ENCODE results near the gene ZMPSTE24. TPM values are rescaled to one million over a fixed set of nuclear protein-coding genes. Genes with fewer than 3 reads are reported as not detected.
"Not testable (repeated sequence)": the region's sequence is repeated elsewhere in the genome, so short reads cannot be mapped to it uniquely, and the experiment has no call there.

ZMPSTE24 gene
- 60.9 and 68.8 TPM in 2 replicates for total RNA-seq
- polyA plus RNA-seq = 67.6 and 70.5 TPM in 2 replicates
- polyA plus RNA-seq (2012) = 44.6 and 46.6 TPM in 2 replicates
- 5.3 and 6.9 TPM in 2 replicates for polyA minus RNA-seq (ENCODE audit: low replicate concordance)

DNA sequence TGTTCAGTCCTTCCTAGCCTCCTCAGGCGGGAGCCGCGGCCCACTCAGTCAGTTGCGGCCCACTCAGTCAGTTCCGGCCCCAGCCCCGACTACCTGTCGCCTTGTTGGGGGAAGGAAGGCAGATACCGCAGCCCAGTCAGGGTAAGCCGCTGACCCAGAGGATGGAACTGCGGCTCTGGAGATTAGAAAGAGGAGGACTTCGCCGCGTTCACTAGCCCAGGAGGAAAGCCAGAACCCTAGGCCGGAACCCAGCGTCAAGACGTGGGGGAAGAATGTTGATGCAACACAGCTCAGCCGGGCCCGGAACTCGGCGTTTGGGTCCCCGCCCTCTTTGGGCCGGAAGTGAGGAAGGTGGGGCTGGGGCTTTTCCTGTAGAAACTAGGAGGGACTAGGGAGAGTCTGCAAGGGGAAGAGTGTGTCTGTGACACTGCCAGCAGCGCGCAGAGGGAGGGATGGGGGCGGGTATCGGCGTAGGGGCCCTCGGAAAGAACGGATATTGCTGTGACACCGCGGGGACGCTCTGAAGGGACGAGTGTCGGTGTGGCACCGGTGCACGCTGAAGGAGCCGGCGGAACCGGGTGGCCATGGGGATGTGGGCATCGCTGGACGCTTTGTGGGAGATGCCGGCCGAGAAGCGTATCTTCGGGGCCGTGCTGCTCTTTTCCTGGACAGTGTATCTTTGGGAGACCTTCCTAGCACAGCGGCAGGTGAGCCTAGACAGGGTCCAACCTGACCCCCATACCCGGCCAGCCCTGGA, at the start of gene ZMPSTE24:
ZMPSTE24 (plus strand) TSS at position 549 of the 757 bp plus-strand sequence; CDS start at position 585, 36 bp downstream.
- Histone ChIP-seq H3K79me2 (ENCODE audit: control insufficient read depth, insufficient read depth, low read length) (peaks cover 44% of the 10 kb centered on the region), H3K36me3 (ENCODE audit: control insufficient read depth, insufficient read depth, low read length) (peaks cover 3% of the 10 kb centered on the region), H2AFZ (ENCODE audit: low read length) (peak within 1 kb of the TSS; percentile 96), H3K4me2 (ENCODE audit: extremely low read depth, insufficient read depth, low read length) (peak within 1 kb of the TSS; percentile 94), H3K4me1 (ENCODE audit: control insufficient read depth, extremely low read depth, insufficient read depth, low read length) (peaks cover 2% of the 10 kb centered on the region), H4K20me1 (ENCODE audit: control insufficient read depth, extremely low read depth, insufficient read depth, low read length) (no peaks in the 10 kb centered on the region), H3K27ac (ENCODE audit: insufficient read depth, low read length) (peak within 1 kb of the TSS; percentile 100), H3K9ac (ENCODE audit: insufficient read depth, low read length) (peak within 1 kb of the TSS; percentile 99), H3K4me3 (replicated peaks in 1 of 4; ENCODE audit: control extremely low read depth in 1 of 4, insufficient read depth in 1 of 4, low read depth in 3 of 4, low read length in 4 of 4) (peak within 1 kb of the TSS; percentile 95 to 100 (median 98)), H3K27me3 (ENCODE audit: control insufficient read depth, insufficient read depth, low read length) (no peaks in the 10 kb centered on the region), H3K9me3 (ENCODE audit: control insufficient read depth, insufficient read depth, low read depth, low read length) (no peaks in the 10 kb centered on the region)
- DNase-seq (ENCODE audit: low read depth in 2 of 2) = peak; percentile 99
- TF ChIP-seq, protein P1, sequence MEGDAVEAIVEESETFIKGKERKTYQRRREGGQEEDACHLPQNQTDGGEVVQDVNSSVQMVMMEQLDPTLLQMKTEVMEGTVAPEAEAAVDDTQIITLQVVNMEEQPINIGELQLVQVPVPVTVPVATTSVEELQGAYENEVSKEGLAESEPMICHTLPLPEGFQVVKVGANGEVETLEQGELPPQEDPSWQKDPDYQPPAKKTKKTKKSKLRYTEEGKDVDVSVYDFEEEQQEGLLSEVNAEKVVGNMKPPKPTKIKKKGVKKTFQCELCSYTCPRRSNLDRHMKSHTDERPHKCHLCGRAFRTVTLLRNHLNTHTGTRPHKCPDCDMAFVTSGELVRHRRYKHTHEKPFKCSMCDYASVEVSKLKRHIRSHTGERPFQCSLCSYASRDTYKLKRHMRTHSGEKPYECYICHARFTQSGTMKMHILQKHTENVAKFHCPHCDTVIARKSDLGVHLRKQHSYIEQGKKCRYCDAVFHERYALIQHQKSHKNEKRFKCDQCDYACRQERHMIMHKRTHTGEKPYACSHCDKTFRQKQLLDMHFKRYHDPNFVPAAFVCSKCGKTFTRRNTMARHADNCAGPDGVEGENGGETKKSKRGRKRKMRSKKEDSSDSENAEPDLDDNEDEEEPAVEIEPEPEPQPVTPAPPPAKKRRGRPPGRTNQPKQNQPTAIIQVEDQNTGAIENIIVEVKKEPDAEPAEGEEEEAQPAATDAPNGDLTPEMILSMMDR (conservative IDR thresholded peaks at IDR 0.05 in 1 of 2, IDR thresholded peaks at IDR 0.05 in 1 of 2; ENCODE audit: low read depth in 1 of 2, low read length in 2 of 2) = no peak
- TF ChIP-seq EZH2 (IDR thresholded peaks at IDR 0.05; ENCODE audit: low read length, missing control alignments) = no peak

DNA sequence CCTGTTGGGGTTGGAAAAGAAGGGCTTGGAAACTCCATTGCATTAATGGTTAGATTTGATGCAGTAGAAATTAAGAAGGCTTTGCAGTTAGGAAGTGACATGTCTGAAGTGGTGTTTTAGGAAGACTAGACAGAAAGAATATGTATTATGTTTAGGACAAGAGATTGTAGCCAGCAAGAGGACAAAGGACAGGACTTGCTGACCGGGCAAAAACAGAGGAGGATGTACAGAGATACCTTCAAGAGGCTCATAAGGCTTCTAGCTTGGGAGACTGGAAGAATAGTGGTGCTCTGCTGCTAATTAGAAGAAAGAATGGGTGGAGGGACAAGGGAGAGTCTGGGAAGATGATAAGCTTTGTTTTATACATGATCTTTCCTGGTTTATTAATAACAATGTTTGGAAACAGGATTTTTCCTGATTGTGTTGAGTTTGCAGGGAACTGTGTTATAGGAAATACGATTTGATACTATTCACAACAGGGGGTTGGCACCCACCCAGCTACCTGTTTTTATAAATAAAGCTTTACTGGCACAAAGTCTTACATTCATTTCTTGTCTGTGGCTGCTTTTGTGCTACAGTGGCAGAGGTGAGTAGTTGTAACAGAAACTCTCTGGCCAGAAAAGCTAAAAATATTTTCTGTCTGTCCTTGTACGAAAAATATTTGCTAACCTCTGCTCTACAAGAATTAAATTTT, 47.4 kb upstream of the ZMPSTE24 start:
- H3K4me3 ChIP-seq (replicated peaks in 1 of 4; ENCODE audit: control extremely low read depth in 1 of 4, insufficient read depth in 1 of 4, low read depth in 3 of 4, low read length in 4 of 4) = no peak overlapping the region
- no peak overlapping the region for H3K4me2 ChIP-seq (ENCODE audit: extremely low read depth, insufficient read depth, low read length)
- TF ChIP-seq, protein P1 (conservative IDR thresholded peaks at IDR 0.05 in 1 of 2, IDR thresholded peaks at IDR 0.05 in 1 of 2; ENCODE audit: low read depth in 1 of 2, low read length in 2 of 2) = no peak
- no peak for TF ChIP-seq EZH2 (IDR thresholded peaks at IDR 0.05; ENCODE audit: low read length, missing control alignments)
- H3K27ac ChIP-seq (ENCODE audit: insufficient read depth, low read length) = no peak overlapping the region
- H2AFZ ChIP-seq (ENCODE audit: low read length) = no peak overlapping the region
- no peaks in the 10 kb centered on the region for H4K20me1 ChIP-seq (ENCODE audit: control insufficient read depth, extremely low read depth, insufficient read depth, low read length)
- no peaks in the 10 kb centered on the region for H3K27me3 ChIP-seq (ENCODE audit: control insufficient read depth, insufficient read depth, low read length)
- DNase-seq (ENCODE audit: low read depth in 2 of 2) = no peak
- no peak overlapping the region for H3K9ac ChIP-seq (ENCODE audit: insufficient read depth, low read length)
- H3K4me1 ChIP-seq (ENCODE audit: control insufficient read depth, extremely low read depth, insufficient read depth, low read length) = no peaks in the 10 kb centered on the region
- no peaks in the 10 kb centered on the region for H3K79me2 ChIP-seq (ENCODE audit: control insufficient read depth, insufficient read depth, low read length)
- H3K9me3 ChIP-seq (ENCODE audit: control insufficient read depth, insufficient read depth, low read depth, low read length) = no peaks in the 10 kb centered on the region
- no peaks in the 10 kb centered on the region for H3K36me3 ChIP-seq (ENCODE audit: control insufficient read depth, insufficient read depth, low read length)

DNA sequence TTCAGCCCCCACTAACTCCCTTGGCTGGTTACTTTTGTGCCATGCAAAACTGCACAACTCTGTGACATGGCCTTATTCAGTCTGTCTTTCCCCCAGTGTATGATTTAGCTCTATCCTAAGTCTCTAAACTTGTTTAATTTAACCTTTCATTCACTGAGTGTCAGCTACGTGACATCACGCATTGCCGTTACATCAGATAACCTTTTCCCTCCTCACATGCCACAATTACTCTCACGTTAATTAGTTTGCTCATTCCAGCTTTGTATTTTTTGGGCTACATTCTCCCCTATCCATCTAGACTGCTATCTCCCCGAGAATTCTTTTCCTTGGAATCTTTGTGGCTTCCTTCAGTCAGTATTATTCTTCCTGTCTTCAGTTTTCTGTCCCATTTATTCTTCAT, 39.7 kb upstream of the ZMPSTE24 start:
- Histone ChIP-seq H3K79me2 (ENCODE audit: control insufficient read depth, insufficient read depth, low read length) (no peaks in the 10 kb centered on the region), H3K9me3 (ENCODE audit: control insufficient read depth, insufficient read depth, low read depth, low read length) (no peaks in the 10 kb centered on the region)
- TF ChIP-seq, protein P1 (conservative IDR thresholded peaks at IDR 0.05 in 1 of 2, IDR thresholded peaks at IDR 0.05 in 1 of 2; ENCODE audit: low read depth in 1 of 2, low read length in 2 of 2) = no peak
- TF ChIP-seq EZH2 (IDR thresholded peaks at IDR 0.05; ENCODE audit: low read length, missing control alignments) = no peak

DNA sequence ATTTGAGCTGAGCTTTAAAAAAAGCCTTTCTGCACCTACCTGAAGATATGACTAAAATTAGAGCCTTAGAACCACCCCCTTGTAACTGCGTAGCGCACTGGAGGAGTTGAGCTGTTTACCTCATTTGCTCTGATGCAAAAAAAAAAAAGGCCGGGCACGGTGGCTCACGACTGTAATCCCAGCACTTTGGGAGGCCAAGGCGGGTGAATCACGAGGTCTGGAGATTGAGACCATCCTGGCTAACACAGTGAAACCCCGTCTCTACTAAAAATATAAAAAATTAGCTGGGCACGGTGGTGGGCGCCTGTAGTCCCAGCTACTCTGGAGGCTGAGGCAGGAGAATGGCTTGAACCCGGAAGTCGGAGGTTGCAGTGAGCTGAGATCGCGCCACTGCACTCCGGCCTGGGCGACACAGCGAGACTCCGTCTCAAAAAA, 36.5 kb upstream of the ZMPSTE24 start:
- not testable (repeated sequence) for H3K9me3 ChIP-seq (ENCODE audit: control insufficient read depth, insufficient read depth, low read depth, low read length); H3K36me3 ChIP-seq (ENCODE audit: control insufficient read depth, insufficient read depth, low read length); H3K4me2 ChIP-seq (ENCODE audit: extremely low read depth, insufficient read depth, low read length); H3K9ac ChIP-seq (ENCODE audit: insufficient read depth, low read length); H3K79me2 ChIP-seq (ENCODE audit: control insufficient read depth, insufficient read depth, low read length); H3K27ac ChIP-seq (ENCODE audit: insufficient read depth, low read length); H3K4me3 ChIP-seq (replicated peaks in 1 of 4; ENCODE audit: control extremely low read depth in 1 of 4, insufficient read depth in 1 of 4, low read depth in 3 of 4, low read length in 4 of 4); H3K27me3 ChIP-seq (ENCODE audit: control insufficient read depth, insufficient read depth, low read length); H2AFZ ChIP-seq (ENCODE audit: low read length); H4K20me1 ChIP-seq (ENCODE audit: control insufficient read depth, extremely low read depth, insufficient read depth, low read length); DNase-seq (ENCODE audit: low read depth in 2 of 2); H3K4me1 ChIP-seq (ENCODE audit: control insufficient read depth, extremely low read depth, insufficient read depth, low read length)

More for the DNA sequence above, 39.7 kb upstream of the ZMPSTE24 start:
- Histone ChIP-seq H4K20me1 (ENCODE audit: control insufficient read depth, extremely low read depth, insufficient read depth, low read length) (no peaks in the 10 kb centered on the region), H3K4me2 (ENCODE audit: extremely low read depth, insufficient read depth, low read length) (no peak overlapping the region), H3K4me3 (replicated peaks in 1 of 4; ENCODE audit: control extremely low read depth in 1 of 4, insufficient read depth in 1 of 4, low read depth in 3 of 4, low read length in 4 of 4) (no peak overlapping the region), H3K9ac (ENCODE audit: insufficient read depth, low read length) (no peak overlapping the region), H3K27ac (ENCODE audit: insufficient read depth, low read length) (no peak overlapping the region), H2AFZ (ENCODE audit: low read length) (no peak overlapping the region), H3K36me3 (ENCODE audit: control insufficient read depth, insufficient read depth, low read length) (no peaks in the 10 kb centered on the region), H3K27me3 (ENCODE audit: control insufficient read depth, insufficient read depth, low read length) (no peaks in the 10 kb centered on the region), H3K4me1 (ENCODE audit: control insufficient read depth, extremely low read depth, insufficient read depth, low read length) (no peaks in the 10 kb centered on the region)
- no peak for DNase-seq (ENCODE audit: low read depth in 2 of 2)
